Stimulated activated CD4-positive, alpha-beta T cell treated with anti-CD3 and anti-CD28 coated beads, Interleukin-2, amount 100 ng/mL, for 48 hours (primary cell): Measurements from ENCODE around the gene CRMP1.

Experiments
- DNase-seq, 2 donors: peaks; one replicate each; pipeline ENCODE4 v3.0.0-alpha.2; 2020

Gene CRMP1

DNA sequence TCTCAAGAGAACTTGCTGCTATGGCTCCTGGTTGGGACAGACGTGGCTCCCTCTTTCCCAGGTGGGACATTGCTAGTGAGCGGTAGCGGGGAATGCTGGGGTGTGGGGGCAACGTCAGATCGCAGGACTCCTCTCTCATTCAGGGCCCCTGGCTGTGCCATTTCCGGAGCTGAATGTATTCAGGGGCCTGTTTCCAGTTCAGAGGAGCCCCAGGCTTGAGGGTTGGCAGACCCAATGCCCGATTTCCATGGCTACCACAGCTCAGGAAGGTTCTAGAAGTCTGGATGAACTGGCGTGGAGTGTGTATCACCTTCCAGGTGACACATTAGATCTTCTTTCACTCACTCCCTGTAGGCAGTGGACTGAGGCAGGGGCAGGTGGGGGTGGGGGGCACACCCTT, 26.2 kb upstream of the CRMP1 start:
- no peak for DNase-seq

DNA sequence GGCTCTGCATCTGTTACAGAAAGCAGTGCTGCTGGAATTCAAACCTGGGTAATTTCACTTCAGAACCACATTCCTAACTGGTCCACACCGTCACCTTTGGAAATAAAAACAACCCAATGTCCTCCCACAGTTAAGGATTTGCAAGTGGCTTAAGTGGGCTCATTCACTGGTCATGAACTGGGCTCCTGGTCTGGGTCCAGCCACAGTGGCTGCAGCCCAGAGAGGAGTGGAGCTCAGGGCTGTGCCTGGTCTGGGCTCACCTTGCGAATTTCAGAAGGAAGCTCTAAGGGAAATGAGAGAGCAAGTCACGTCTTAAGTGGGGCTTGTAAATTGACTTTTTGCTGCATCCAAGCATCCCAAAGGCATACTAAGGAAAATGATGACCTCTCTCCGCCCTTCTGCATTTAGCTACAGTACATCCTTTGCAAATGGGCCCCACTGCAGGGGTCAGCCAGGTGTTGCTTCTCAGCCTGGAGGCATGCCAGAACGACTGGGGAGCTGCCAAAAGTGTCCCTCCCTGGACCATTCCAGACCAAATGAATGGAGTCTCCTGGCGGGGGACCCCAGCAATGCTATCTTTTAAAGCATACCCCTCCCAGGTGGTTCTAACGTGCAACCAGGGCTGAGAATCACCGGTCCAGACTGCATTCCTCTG, 25.6 kb upstream of the CRMP1 start:
- no peak for DNase-seq

GRCh38 chr4:5917672-5918071, 24.8 kb upstream of the CRMP1 start:
- no peak for DNase-seq

GRCh38 chr4:5916229-5916628, 23.3 kb upstream of the CRMP1 start:
- DNase-seq = no peak

GRCh38 chr4:5913454-5913853, 20.6 kb upstream of the CRMP1 start:
- DNase-seq = no peak

DNA sequence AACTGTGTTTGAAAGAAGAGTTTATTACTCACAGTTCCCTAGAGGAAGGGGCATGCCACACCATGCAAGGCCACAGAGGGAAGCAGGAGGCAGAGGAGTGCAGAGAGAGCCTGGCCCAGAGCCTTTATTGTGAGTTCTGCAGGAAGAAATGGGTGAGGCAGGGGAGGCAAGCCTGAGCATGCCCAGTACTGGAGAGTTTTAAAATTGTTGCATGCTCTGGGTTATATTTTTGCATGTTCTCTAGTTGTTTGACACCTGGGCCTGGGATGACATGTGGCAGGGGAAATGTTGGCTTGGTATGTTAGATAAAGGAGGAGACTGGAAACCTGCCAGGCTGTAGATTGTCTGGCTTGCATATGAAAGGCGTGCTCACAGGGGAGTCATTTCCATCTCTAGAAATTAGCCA, 19.7 kb upstream of the CRMP1 start:
- no peak for DNase-seq

DNA sequence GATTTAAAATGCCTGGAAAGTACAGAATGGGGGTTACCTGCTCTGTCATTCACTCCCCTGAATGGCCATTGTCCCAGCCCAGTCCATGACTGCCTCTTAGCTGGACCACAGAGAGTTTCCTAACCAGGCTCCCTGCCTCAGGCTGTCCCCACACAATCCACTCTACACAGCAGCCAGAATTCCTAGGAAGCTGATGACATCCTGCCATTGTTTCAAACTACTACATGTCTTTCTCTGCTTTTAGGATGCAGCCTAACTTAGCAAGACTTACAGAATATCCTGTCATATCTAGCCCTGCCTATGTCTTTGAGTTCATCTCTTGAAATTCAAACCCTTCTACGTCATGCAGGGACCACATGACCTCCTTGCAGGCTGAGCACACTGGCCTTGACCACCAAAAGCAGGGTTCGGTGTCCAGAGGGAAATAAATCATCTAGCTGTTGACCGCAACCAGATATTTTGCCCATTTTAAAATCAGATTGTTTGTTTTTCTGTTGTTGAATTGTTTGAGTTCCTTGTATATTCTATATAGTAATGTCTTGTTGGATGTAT, 16.1 kb upstream of the CRMP1 start:
- DNase-seq = no peak

GRCh38 chr4:5906191-5906590, 13.3 kb upstream of the CRMP1 start:
- DNase-seq = no peak

DNA sequence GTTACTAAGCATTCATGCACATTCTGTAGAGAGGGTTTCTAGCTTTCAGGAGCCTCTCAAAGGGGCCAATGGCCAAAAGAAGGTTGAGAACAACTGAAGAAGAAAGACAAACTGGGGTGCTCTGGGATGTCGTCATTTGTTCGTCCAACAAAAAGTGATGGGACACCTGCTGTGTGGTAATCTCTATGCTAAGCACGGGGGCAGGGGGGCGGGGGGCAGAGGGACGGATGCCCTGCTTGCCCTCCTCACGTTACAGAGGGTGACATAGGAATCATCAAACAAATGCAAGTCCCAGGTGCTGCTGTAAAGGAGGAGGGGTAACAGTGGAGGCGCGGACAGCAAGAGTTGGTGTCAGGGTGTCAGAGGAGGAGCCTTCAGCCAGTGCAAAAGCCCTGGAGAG, 12.8 kb upstream of the CRMP1 start:
- no peak for DNase-seq

- DNase-seq = no peak
These were observed 8.0 kb upstream of the CRMP1 start for GRCh38 chr4:5900844-5901243.

- no peak for DNase-seq
These were observed 7.0 kb upstream of the CRMP1 start for GRCh38 chr4:5899881-5900280.

DNA sequence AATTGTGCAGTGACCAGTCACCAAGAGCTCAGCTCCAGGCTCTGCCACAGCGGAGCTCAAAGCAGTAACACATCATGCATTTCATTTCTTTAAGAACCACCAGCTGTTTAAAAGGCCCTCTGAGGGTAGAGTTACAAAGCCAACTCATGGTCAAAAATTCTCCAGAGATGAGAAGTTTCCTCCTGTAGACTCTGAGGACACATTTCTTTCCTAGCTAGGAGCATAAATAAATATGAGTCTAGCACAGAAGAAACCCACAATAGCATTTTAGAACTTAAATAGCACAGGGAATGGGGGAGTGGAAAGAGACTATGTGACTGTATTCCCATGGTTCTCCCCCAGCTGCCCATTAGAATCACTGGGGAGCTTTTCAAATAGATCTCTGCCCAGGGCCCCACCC, 6.5 kb upstream of the CRMP1 start:
- no peak for DNase-seq

GRCh38 chr4:5897674-5898073, 4.8 kb upstream of the CRMP1 start:
- DNase-seq = no peak

DNA sequence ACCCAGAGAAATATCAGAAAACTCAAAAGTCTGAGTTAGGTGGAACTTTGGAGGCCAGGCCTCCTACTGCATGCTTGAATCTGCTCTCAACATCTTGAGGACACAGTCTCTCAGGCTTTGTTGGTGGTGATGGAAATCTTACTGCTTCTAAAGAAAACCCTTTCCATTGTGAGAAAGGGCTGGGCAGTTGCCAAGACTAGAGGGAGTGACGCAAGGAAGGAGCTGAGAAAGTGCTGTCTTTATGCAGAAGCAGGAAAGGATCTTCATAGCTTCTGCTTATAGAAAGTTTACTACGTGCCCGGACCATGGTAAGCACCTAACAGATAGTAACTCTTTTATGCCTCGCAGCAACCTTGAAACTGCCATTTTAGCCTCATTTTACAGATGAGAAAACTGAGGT, 2.4 kb upstream of the CRMP1 start:
- DNase-seq = no peak

DNA sequence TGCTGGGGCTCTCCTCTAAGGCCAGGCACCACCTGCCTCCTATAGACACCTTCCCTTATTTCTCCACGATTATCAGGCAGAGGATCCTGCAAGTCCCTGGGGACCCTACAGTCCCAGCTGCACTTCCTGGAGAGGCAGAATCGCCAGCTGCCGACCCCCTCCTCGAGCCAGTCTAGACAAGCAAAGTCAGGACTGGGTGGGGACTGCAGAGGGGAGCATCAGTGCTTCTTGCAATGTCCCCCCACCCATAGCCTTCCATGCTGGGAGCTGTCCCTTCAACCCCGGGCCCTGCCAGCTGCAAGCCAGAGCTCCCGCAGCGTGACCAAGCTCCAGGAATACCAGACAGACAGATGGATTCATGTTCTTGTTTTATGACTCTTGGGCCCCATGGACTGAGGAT, 1.4 kb upstream of the CRMP1 start:
- DNase-seq = no peak

DNA sequence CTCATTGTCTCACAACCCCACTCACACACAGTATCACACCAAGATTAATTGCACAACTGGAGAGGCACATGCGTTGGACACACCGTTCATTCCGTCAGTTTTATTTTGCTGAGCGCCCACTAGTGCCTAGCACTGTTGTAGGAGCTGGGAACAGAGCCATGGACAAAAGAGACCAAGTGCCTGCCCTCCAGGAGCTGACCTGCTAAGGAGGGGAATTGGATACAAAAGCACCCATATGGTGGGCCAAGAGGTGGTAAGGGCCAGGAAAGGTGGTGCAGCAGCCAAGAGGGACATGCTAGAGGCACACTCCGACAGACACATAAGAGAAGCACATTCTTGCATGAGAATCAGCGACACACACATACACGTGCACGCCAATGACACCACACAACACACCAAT, 705 bp upstream of the CRMP1 start:
- no peak for DNase-seq

DNA sequence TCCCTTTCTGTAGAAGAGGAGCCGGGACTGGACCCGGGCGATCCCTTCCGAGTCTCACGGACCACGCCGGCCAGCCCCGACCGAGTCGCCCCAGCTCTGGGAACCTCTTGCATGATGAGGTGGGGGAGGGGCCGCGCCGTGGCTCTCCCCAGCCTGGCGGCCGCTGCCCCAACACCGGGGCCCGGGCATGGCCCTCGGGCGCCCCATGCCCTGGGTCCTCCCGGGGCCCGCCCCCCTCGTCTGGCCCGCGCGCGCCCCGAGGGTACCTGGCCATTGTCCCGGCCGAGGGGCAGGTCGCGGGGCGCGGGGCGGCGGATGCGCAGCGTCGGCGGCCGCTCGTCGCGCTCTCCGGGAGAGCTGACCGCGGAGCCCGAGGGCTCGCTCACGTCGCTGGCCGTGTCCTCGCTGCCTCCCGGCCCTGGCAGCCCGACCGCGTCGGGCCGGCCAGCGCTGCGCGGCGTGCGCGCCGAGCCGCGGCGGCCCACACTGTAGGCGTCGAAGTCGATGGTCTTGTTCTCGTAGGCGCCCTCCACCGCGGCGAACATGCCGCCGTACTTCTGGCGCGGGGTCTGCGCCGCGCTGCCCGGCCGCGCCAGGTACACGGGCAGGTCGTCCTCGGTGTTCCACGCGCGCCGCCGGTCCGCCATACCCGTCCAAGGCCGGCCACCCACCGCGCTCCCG, 423 bp downstream of the CRMP1 start:
- DNase-seq = no peak

GRCh38 chr4:5891563-5892322, 1.1 kb downstream of the CRMP1 start:
- no peak for DNase-seq

- no peak for DNase-seq
These were observed 2.7 kb downstream of the CRMP1 start for GRCh38 chr4:5890063-5890727.

DNA sequence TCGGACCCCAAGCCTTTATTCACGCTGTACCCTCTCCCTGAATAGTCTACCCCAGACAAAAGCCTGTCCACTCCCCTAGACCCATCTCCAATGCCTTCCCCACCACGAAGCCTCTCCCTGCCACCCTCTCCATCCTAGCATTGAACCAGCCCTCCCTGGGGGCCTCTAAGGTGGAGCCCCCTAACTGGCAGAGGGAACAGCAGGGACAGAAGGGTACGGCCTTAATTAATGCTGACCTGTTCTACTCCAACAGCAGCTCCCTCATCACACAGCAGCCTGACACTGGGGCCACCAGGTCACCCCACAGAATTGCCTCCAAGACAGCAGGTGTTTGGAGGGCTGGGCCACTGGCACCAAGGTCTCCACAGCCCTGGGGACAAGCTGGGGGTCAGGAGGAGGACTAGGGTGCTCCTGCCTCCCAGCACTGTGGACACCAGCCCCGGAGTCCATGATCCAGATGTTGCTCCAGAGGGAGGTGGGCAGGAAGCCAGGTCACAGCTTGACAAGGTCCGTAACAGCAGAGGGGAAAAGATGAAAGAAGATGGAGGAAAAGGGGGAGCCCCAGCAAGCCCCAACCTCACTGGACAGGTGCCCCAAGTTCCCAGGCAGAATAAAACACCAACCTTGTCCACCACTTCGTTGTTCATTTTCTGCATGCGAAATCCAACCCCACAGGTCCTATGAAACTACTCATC, 3.7 kb downstream of the CRMP1 start:
- no peak for DNase-seq

- DNase-seq = no peak
These were observed 4.5 kb downstream of the CRMP1 start for GRCh38 chr4:5888222-5889001.
